ENCODE results near the gene OR8D2.
"Not testable (repeated sequence)": the region's sequence is repeated elsewhere in the genome, so short reads cannot be mapped to it uniquely, and the experiment has no call there.

Gene OR8D2

GRCh38 chr11:124310721-124311120 is 9.3 kb downstream of the OR8D2 start:
- ATAC-seq (no peak), DNase-seq (no peak)
- H3K4me1 Mint-ChIP-seq, result no peaks in the 10 kb centered on the region
- H3K36me3 Mint-ChIP-seq (ENCODE audit: low read depth), result no peaks in the 10 kb centered on the region
- H3K9me3 Mint-ChIP-seq, result no peaks in the 10 kb centered on the region
- H3K27ac Mint-ChIP-seq, result no peak overlapping the region
- no peak overlapping the region for H3K4me3 Mint-ChIP-seq
- peaks cover 7% of the 10 kb centered on the region for H3K27me3 Mint-ChIP-seq

DNA sequence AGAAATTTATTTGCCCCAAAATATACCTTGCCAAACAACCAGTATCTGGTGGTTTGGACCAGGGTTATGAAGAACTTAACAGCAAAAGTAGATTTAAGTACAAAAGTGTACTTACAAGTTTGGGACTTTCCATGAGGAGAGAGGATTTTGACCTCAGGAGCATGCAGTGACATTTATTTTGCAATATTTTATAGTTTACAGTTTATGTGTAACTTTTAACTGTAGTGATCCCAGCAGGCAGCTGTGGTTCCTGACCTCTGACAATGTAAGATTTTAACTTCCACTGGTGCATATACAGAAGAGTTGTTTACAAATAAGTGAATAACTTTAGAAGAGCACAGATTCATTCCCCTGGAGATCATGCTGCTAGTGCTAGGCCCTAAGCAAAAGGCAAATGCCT is 12.9 kb downstream of the OR8D2 start:
- Mint-ChIP-seq H3K9me3 (no peaks in the 10 kb centered on the region), H3K27ac (no peak overlapping the region), H3K4me1 (no peaks in the 10 kb centered on the region), H3K27me3 (peaks cover 6% of the 10 kb centered on the region), H3K4me3 (no peak overlapping the region), H3K36me3 (ENCODE audit: low read depth) (no peaks in the 10 kb centered on the region)
- ATAC-seq (no peak), DNase-seq (no peak)

GRCh38 chr11:124302347-124303125 is 17.5 kb downstream of the OR8D2 start:
- H3K9me3 Mint-ChIP-seq, result no peaks in the 10 kb centered on the region

GRCh38 chr11:124301548-124301947 is 18.4 kb downstream of the OR8D2 start:
- ATAC-seq, result no peak
- no peak for DNase-seq

More at GRCh38 chr11:124302347-124303125, 17.5 kb downstream of the OR8D2 start:
- no peak overlapping the region for H3K27ac Mint-ChIP-seq
- no peaks in the 10 kb centered on the region for H3K36me3 Mint-ChIP-seq (ENCODE audit: low read depth)
- peaks cover 2% of the 10 kb centered on the region for H3K27me3 Mint-ChIP-seq
- ATAC-seq, result no peak
- no peaks in the 10 kb centered on the region for H3K4me1 Mint-ChIP-seq
- DNase-seq, result no peak
- no peak overlapping the region for H3K4me3 Mint-ChIP-seq

GRCh38 chr11:124297921-124298320 is 22.1 kb downstream of the OR8D2 start:
- no peaks in the 10 kb centered on the region for H3K4me1 Mint-ChIP-seq
- H3K36me3 Mint-ChIP-seq (ENCODE audit: low read depth), result no peaks in the 10 kb centered on the region
- no peak for ATAC-seq

More at GRCh38 chr11:124301548-124301947, 18.4 kb downstream of the OR8D2 start:
- H3K4me1 Mint-ChIP-seq, result no peaks in the 10 kb centered on the region
- H3K27ac Mint-ChIP-seq, result no peak overlapping the region
- H3K36me3 Mint-ChIP-seq (ENCODE audit: low read depth), result no peaks in the 10 kb centered on the region
- H3K9me3 Mint-ChIP-seq, result no peaks in the 10 kb centered on the region
- H3K27me3 Mint-ChIP-seq, result peaks cover 2% of the 10 kb centered on the region
- H3K4me3 Mint-ChIP-seq, result no peak overlapping the region

GRCh38 chr11:124296016-124296415 is 24.0 kb downstream of the OR8D2 start:
- no peaks in the 10 kb centered on the region for H3K4me1 Mint-ChIP-seq
- H3K36me3 Mint-ChIP-seq (ENCODE audit: low read depth), result no peaks in the 10 kb centered on the region
- no peak for DNase-seq
- no peaks in the 10 kb centered on the region for H3K9me3 Mint-ChIP-seq
- no peak for ATAC-seq
- H3K27ac Mint-ChIP-seq, result no peak overlapping the region
- peaks cover 6% of the 10 kb centered on the region for H3K27me3 Mint-ChIP-seq
- H3K4me3 Mint-ChIP-seq, result no peak overlapping the region

More at GRCh38 chr11:124297921-124298320, 22.1 kb downstream of the OR8D2 start:
- Mint-ChIP-seq H3K9me3 (no peaks in the 10 kb centered on the region), H3K27ac (no peak overlapping the region), H3K4me3 (no peak overlapping the region), H3K27me3 (peaks cover 2% of the 10 kb centered on the region)
- DNase-seq, result no peak

GRCh38 chr11:124294687-124295086 is 25.3 kb downstream of the OR8D2 start:
- Mint-ChIP-seq H3K4me1 (no peaks in the 10 kb centered on the region), H3K36me3 (ENCODE audit: low read depth) (no peaks in the 10 kb centered on the region), H3K4me3 (no peak overlapping the region), H3K27me3 (peaks cover 6% of the 10 kb centered on the region), H3K9me3 (no peaks in the 10 kb centered on the region), H3K27ac (no peak overlapping the region)
- DNase-seq (no peak), ATAC-seq (no peak)

DNA sequence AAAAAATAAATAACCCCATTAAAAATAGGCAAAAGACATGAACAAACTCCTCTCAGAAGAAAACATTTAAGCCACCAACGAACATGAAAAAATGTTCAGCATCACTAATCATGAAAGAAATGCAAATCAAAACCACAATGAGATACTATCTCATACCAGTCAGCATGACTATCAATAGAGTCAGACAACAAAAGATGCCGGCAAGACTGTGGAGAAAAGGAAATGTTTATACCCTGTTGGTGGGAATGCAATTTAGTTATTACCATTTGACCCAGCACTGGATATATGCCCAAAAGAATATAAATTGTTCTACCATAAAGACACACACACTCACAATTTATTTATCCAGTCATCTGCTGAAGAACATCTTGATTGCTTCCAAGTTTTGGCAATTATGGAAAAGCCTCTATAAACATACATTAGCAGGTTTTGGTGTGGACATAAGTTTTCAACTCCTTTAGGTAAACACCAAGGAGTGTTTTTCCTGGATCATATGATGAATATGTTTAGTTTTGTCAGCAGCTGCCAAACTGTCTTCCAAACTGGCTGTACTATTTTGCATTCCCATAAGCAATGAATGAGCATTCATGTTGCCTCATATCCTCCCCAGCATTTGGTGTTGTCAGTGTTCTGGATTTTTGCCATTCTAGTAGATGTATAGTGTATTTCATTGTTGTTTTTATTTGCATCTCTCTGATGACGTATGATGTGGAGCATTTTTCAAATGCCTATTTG is 34.2 kb downstream of the OR8D2 start:
- H3K4me1 Mint-ChIP-seq, result no peaks in the 10 kb centered on the region
- H3K27me3 Mint-ChIP-seq, result peaks cover 2% of the 10 kb centered on the region
- ATAC-seq (no peak), DNase-seq (no peak)
- no peaks in the 10 kb centered on the region for H3K36me3 Mint-ChIP-seq (ENCODE audit: low read depth)
- no peak overlapping the region for H3K27ac Mint-ChIP-seq
- peaks cover 5% of the 10 kb centered on the region for H3K9me3 Mint-ChIP-seq
- no peak overlapping the region for H3K4me3 Mint-ChIP-seq

GRCh38 chr11:124278261-124278660 is 41.7 kb downstream of the OR8D2 start:
- Mint-ChIP-seq H3K4me1 (peaks cover 11% of the 10 kb centered on the region), H3K4me3 (no peak overlapping the region), H3K36me3 (ENCODE audit: low read depth) (no peaks in the 10 kb centered on the region), H3K27ac (no peak overlapping the region), H3K27me3 (peaks cover 3% of the 10 kb centered on the region), H3K9me3 (peaks cover 9% of the 10 kb centered on the region)
- ATAC-seq, result no peak
- no peak for DNase-seq

GRCh38 chr11:124277804-124278203 is 42.2 kb downstream of the OR8D2 start:
- Mint-ChIP-seq H3K36me3 (ENCODE audit: low read depth) (no peaks in the 10 kb centered on the region), H3K27me3 (peaks cover 3% of the 10 kb centered on the region), H3K9me3 (peaks cover 9% of the 10 kb centered on the region), H3K4me3 (no peak overlapping the region), H3K27ac (no peak overlapping the region), H3K4me1 (peaks cover 11% of the 10 kb centered on the region)
- no peak for ATAC-seq
- DNase-seq, result no peak

DNA sequence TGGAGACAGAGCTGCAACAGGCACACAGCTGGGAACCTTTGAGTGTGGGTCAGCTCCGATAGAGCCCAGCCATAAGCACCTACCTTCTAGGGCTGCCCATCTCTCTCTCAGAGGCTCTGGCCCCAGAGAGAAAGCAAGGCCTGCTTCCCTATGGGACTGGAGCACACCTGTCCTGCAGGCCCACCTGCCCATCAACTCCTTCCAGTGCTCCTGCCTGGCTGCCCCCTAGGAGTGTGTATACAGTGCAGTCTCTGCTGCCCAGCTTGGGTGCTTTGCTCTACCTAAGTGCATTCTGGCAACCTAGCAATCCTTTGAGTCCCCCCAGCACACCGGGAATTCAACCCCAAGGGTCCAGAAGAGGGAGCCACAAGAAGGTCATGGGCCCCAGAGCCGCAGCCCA is 42.8 kb downstream of the OR8D2 start:
- Mint-ChIP-seq H3K4me1 (peaks cover 11% of the 10 kb centered on the region), H3K4me3 (no peak overlapping the region), H3K36me3 (ENCODE audit: low read depth) (no peaks in the 10 kb centered on the region), H3K9me3 (peaks cover 9% of the 10 kb centered on the region), H3K27me3 (peaks cover 3% of the 10 kb centered on the region), H3K27ac (no peak overlapping the region)
- DNase-seq, result no peak
- peak; percentile 8 for ATAC-seq

- H3K4me1 Mint-ChIP-seq, result peaks cover 11% of the 10 kb centered on the region
- no peak for DNase-seq
- H3K27ac Mint-ChIP-seq, result no peak overlapping the region
- peaks cover 9% of the 10 kb centered on the region for H3K9me3 Mint-ChIP-seq
- ATAC-seq, result peak; percentile 83
- H3K27me3 Mint-ChIP-seq, result peaks cover 3% of the 10 kb centered on the region
- no peak overlapping the region for H3K4me3 Mint-ChIP-seq
- H3K36me3 Mint-ChIP-seq (ENCODE audit: low read depth), result no peaks in the 10 kb centered on the region
These were observed 43.9 kb downstream of the OR8D2 start for GRCh38 chr11:124276081-124276480.

DNA sequence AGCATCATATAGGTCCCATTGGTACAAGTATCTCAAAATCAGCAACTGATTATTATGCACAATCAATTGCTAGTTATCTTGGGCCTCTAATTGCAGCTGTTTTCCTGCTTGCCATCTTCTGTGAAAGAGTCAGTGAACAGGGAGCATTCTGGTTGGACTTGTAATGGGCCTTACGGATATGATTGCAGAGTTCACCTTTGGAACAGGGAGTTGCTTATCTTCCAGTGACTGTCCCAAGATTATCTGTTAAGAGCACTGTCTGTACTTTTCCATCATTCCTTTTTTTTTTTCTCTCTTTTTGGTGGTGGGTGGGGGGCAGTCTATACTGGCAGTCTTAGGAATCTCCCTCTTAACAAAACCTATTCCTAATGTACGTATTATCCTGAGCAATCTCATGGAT is 46.0 kb downstream of the OR8D2 start:
- Mint-ChIP-seq H3K27me3 (no peaks in the 10 kb centered on the region), H3K4me3 (no peak overlapping the region), H3K9me3 (no peaks in the 10 kb centered on the region), H3K27ac (no peak overlapping the region), H3K36me3 (ENCODE audit: low read depth) (no peaks in the 10 kb centered on the region), H3K4me1 (peaks cover 11% of the 10 kb centered on the region)
- DNase-seq (no peak), ATAC-seq (no peak)

DNA sequence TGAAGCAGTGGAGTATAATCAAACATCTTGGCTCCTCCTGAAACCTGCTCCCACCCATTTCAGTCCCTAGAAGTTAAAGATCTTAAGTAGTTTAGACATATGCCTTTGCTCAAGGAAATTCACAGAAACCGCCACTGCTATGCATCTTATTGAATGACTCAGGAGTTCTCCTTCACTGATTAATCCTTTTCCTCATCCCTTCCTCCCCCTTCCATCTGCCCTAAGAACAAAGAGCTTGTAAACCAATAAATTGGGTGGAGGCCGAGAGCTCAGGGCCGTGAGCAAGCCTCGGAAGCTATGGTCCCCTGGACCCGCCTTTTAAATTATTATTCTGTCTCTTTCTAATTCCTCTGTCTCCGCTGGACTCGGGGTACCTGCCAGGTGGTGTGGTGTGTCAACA is 49.1 kb downstream of the OR8D2 start:
- not testable (repeated sequence) for H3K36me3 Mint-ChIP-seq (ENCODE audit: low read depth); H3K27ac Mint-ChIP-seq; H3K4me3 Mint-ChIP-seq; ATAC-seq; H3K4me1 Mint-ChIP-seq; H3K9me3 Mint-ChIP-seq; H3K27me3 Mint-ChIP-seq; DNase-seq

Data from activated naive CD8-positive, alpha-beta T cell treated with anti-CD3 and anti-CD28 coated beads, Interleukin-2, amount 50 U/mL, for 24 hours (primary cell).